Liver (tissue), 9 donors: Measurements from ENCODE around the gene RSPRY1. TPM values are rescaled to one million over a fixed set of nuclear protein-coding genes. Genes with fewer than 3 reads are reported as not detected.

Source experiments
- DNase-seq: peaks from one replicate; pipeline ENCODE4 v3.0.0-alpha.2; 2017; ENCODE audit warnings: low spot score
- H3K27ac ChIP-seq, 2 donors: one replicate each; pipeline ENCODE4 v1.7.0; 2013; ENCODE audit warnings: inconsistent platforms in 2 of 2, low read length in 2 of 2, control low read depth in 1 of 2, low read depth in 1 of 2, mild to moderate bottlenecking in 1 of 2
- H3K27me3 ChIP-seq, 4 donors: one replicate each; pipeline versions ENCODE4 v1.6.1 to v1.7.0; 2013; ENCODE audit warnings: low read length in 3 of 4, inconsistent platforms in 1 of 4, mild to moderate bottlenecking in 1 of 4, moderate library complexity in 1 of 4; ENCODE audit not compliant: control insufficient read depth in 4 of 4, insufficient read depth in 4 of 4
- H3K36me3 ChIP-seq, 4 donors: one replicate each; pipeline versions ENCODE4 v1.6.1 to v1.7.0; 2013; ENCODE audit warnings: low read length in 3 of 4, mild to moderate bottlenecking in 3 of 4, low read depth in 1 of 4, moderate library complexity in 1 of 4; ENCODE audit not compliant: control insufficient read depth in 4 of 4, insufficient read depth in 3 of 4
- H3K4me1 ChIP-seq, 4 donors: one replicate each; pipeline versions ENCODE4 v1.6.1 to v1.7.0; 2013; ENCODE audit warnings: low read length in 3 of 4, mild to moderate bottlenecking in 3 of 4, moderate library complexity in 1 of 4; ENCODE audit not compliant: control insufficient read depth in 4 of 4, insufficient read depth in 4 of 4
- H3K4me3 ChIP-seq, 3 donors: one replicate each; pipeline versions ENCODE4 v1.6.1 to v1.7.0; 2013; ENCODE audit warnings: low read length in 3 of 3, control low read depth in 1 of 3, low read depth in 1 of 3, mild to moderate bottlenecking in 1 of 3
- H3K9ac ChIP-seq, 2 donors: one replicate each; pipeline ENCODE4 v1.7.0; 2013; ENCODE audit warnings: low read length in 2 of 2, mild to moderate bottlenecking in 2 of 2, moderate library complexity in 2 of 2, control low read depth in 1 of 2, low read depth in 1 of 2
- H3K9me3 ChIP-seq, 4 donors: one replicate each; pipeline versions ENCODE4 v1.6.1 to v1.7.0; 2013; ENCODE audit warnings: low read length in 3 of 4; ENCODE audit not compliant: control insufficient read depth in 4 of 4
- ATF3 ChIP-seq: IDR thresholded peaks from 2 replicates; pipeline ENCODE4 v1.6.1; 2016; ENCODE audit warnings: antibody characterized with exemption
- CTCF ChIP-seq: fragments of 150-350 bp; IDR thresholded peaks from 2 replicates; pipeline ENCODE4 v1.5.1; 2017; ENCODE audit warnings: improper control_type of control experiment, low read depth, low read length; ENCODE audit not compliant: missing input control
- EGR1 ChIP-seq, 2 donors: IDR thresholded peaks; 2 replicates each; pipeline ENCODE4 v1.6.1; 2016 to 2018; ENCODE audit warnings: antibody characterized with exemption in 2 of 2, low read depth in 2 of 2
- FOXA1 ChIP-seq: IDR thresholded peaks from 2 replicates; pipeline ENCODE4 v1.6.1; 2016; ENCODE audit warnings: antibody characterized with exemption
- FOXA2 ChIP-seq: IDR thresholded peaks from 2 replicates; pipeline ENCODE4 v1.6.1; 2016; ENCODE audit warnings: antibody characterized with exemption
- GABPA ChIP-seq, 2 donors: IDR thresholded peaks in 1 of 2; conservative IDR thresholded peaks in 1 of 2; 2 replicates each; pipeline ENCODE4 v1.6.1; 2016; ENCODE audit warnings: antibody characterized with exemption in 2 of 2, mild to moderate bottlenecking in 1 of 2, moderate library complexity in 1 of 2
- HNF4A ChIP-seq, 2 donors: conservative IDR thresholded peaks; 2 replicates each; pipeline ENCODE4 v1.6.1; 2016; ENCODE audit warnings: antibody characterized with exemption in 2 of 2, mild to moderate bottlenecking in 2 of 2
- JUND ChIP-seq, 2 donors: IDR thresholded peaks; 2 replicates each; pipeline ENCODE4 v1.6.1; 2016; ENCODE audit warnings: antibody characterized with exemption in 2 of 2
- NR2F2 ChIP-seq: IDR thresholded peaks from 2 replicates; pipeline ENCODE4 v1.6.1; 2016; ENCODE audit warnings: antibody characterized with exemption
- RAD21 ChIP-seq, 2 donors: IDR thresholded peaks; 2 replicates each; pipeline ENCODE4 v1.6.1; 2016; ENCODE audit warnings: antibody characterized with exemption in 2 of 2, mild to moderate bottlenecking in 2 of 2
- REST ChIP-seq: IDR thresholded peaks from 2 replicates; pipeline ENCODE4 v1.6.1; 2016; ENCODE audit warnings: antibody characterized with exemption, mild to moderate bottlenecking
- SP1 ChIP-seq: IDR thresholded peaks from 2 replicates; pipeline ENCODE4 v1.6.1; 2018; ENCODE audit warnings: antibody characterized with exemption, mild to moderate bottlenecking
- TAF1 ChIP-seq: conservative IDR thresholded peaks from 2 replicates; pipeline ENCODE4 v1.6.1; 2016; ENCODE audit warnings: antibody characterized with exemption, mild to moderate bottlenecking
- YY1 ChIP-seq: IDR thresholded peaks from 2 replicates; pipeline ENCODE4 v1.6.1; 2016; ENCODE audit warnings: antibody characterized with exemption, mild to moderate bottlenecking
- WGBS: extraction: QIAGEN DNeasy Blood & Tissue Kit; methylation state at CpG from one replicate; pipeline ENCODE4 v1.1.7; 2013; 5-methylcytosine and 5-hydroxymethylcytosine counted together
- polyA plus RNA-seq, 2 donors: library from polyadenylated mRNA; stranded (reverse) in 1 of 2; unstranded in 1 of 2; fragments of 200-250 nt in 1 of 2; fragments of >200 nt in 1 of 2; fragmentation: Nextera tagmentation in 1 of 2; extraction: Ambion mirVana in 1 of 2; gene quantifications; one replicate each; pipeline versions ENCODE4 v1.2.1 to v1.2.3, GENCODE V29; 2013 to 2015
- total RNA-seq, 2 donors: library from RNA; depleted of rRNA; stranded (reverse); fragments of >200 nt; gene quantifications; one replicate each; pipeline ENCODE4 v1.2.3, GENCODE V29; 2014
- TF ChIP-seq, protein P1 (sequence below): IDR thresholded peaks from 2 replicates; pipeline ENCODE4 v1.6.1; 2016; ENCODE audit warnings: antibody characterized with exemption
- donor health status: healthy.
- donor health status: healthy.
- donor health status: healthy.
- donor health status: healthy.
- donor health status: healthy.

RSPRY1 gene
- total and polyA plus RNA-seq, 4 donors, result 10.9 to 27.6 (median 20.2) TPM

GRCh38 chr16:57233944-57234706, 48.0 kb downstream of the RSPRY1 start:
- DNase-seq, result no peak
- Histone ChIP-seq H3K4me1 (peaks cover 3 to 10% (median 6%) of the 10 kb centered on the region in 4 donors), H3K36me3 (peaks cover 17 to 61% (median 47%) of the 10 kb centered on the region in 4 donors), H3K9me3 (no peaks in the 10 kb centered on the region), H3K4me3 (no peak overlapping the region), H3K27me3 (no peaks in the 10 kb centered on the region), H3K27ac (no peak overlapping the region), H3K9ac (no peak overlapping the region)
- WGBS, result 95% methylated on average over 9 of the region's 9 CpGs
- TF ChIP-seq EGR1 (IDR thresholded peaks at IDR 0.05; ENCODE audit: low read depth in 2 of 2), result no peak
- no peak for TF ChIP-seq GABPA (IDR thresholded peaks at IDR 0.05 in 1 of 2, conservative IDR thresholded peaks at IDR 0.05 in 1 of 2)
- no peak for TF ChIP-seq SP1
- no peak for TF ChIP-seq FOXA1
- no peak for TF ChIP-seq CTCF
- no peak for TF ChIP-seq ATF3
- TF ChIP-seq RAD21 (IDR thresholded peaks at IDR 0.05), result no peak
- TF ChIP-seq JUND (IDR thresholded peaks at IDR 0.05), result no peak

GRCh38 chr16:57234707-57235092, 48.6 kb downstream of the RSPRY1 start:
- no peak overlapping the region for H3K4me3 ChIP-seq
- peaks cover 5 to 12% (median 8%) of the 10 kb centered on the region in 4 donors for H3K4me1 ChIP-seq
- H3K9ac ChIP-seq, result no peak overlapping the region
- peaks cover 15 to 60% (median 48%) of the 10 kb centered on the region in 4 donors for H3K36me3 ChIP-seq
- no peak overlapping the region for H3K27ac ChIP-seq
- no peaks in the 10 kb centered on the region for H3K9me3 ChIP-seq
- H3K27me3 ChIP-seq, result no peaks in the 10 kb centered on the region
- TF ChIP-seq CTCF (no peak), HNF4A (conservative IDR thresholded peaks at IDR 0.05) (no peak), REST (no peak), YY1 (no peak), FOXA1 (no peak), FOXA2 (no peak), NR2F2 (no peak), TAF1 (no peak)
- TF ChIP-seq, protein P1, sequence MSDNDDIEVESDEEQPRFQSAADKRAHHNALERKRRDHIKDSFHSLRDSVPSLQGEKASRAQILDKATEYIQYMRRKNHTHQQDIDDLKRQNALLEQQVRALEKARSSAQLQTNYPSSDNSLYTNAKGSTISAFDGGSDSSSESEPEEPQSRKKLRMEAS, result no peak
- no peak for DNase-seq
